Mesenchymal stem cell (in vitro differentiated cells and primary cell): ENCODE data around the gene FRMD4A.

Source experiments
- DNase-seq: peaks from one replicate; pipeline ENCODE4 v3.0.0-alpha.2; 2013
- H2AFZ ChIP-seq: one replicate; pipeline ENCODE4 v1.6.1; 2013; ENCODE audit warnings: low read depth, mild to moderate bottlenecking, control low read depth, inconsistent platforms, low read length, moderate library complexity
- H2AK5ac ChIP-seq: 2 replicates; pipeline ENCODE4 v1.6.1; 2013; ENCODE audit warnings: low read length, moderate library complexity, mild to moderate bottlenecking, inconsistent platforms; ENCODE audit not compliant: severe bottlenecking
- H2BK120ac ChIP-seq: one replicate; pipeline ENCODE4 v1.6.1; 2013; ENCODE audit warnings: low read depth, mild to moderate bottlenecking, inconsistent platforms, low read length, moderate library complexity
- H2BK12ac ChIP-seq, 2 experiments: one replicate each; pipeline ENCODE4 v1.6.1; 2013; ENCODE audit warnings: inconsistent platforms in 2 of 2, low read length in 2 of 2, mild to moderate bottlenecking in 2 of 2, moderate library complexity in 2 of 2, control low read depth in 1 of 2
- H2BK15ac ChIP-seq: one replicate; pipeline ENCODE4 v1.6.1; 2013; ENCODE audit warnings: mild to moderate bottlenecking, low read depth, inconsistent platforms; ENCODE audit not compliant: poor library complexity, severe bottlenecking
- H2BK5ac ChIP-seq: 2 replicates; pipeline ENCODE4 v1.6.1; 2013; ENCODE audit warnings: low read depth, mild to moderate bottlenecking, low read length, control low read depth, inconsistent platforms; ENCODE audit not compliant: poor library complexity, severe bottlenecking
- H3K14ac ChIP-seq, 2 experiments: one replicate each; pipeline ENCODE4 v1.6.1; 2013; ENCODE audit warnings: inconsistent platforms in 2 of 2, low read length in 2 of 2, control low read depth in 1 of 2, mild to moderate bottlenecking in 1 of 2, moderate library complexity in 1 of 2
- H3K18ac ChIP-seq, 2 experiments: one replicate each; pipeline ENCODE4 v1.6.1; 2013; ENCODE audit warnings: inconsistent platforms in 2 of 2, low read length in 2 of 2, control low read depth in 1 of 2, low read depth in 1 of 2, mild to moderate bottlenecking in 1 of 2
- H3K23ac ChIP-seq, 2 experiments: one replicate each; pipeline ENCODE4 v1.6.1; 2013; ENCODE audit warnings: inconsistent platforms in 2 of 2, low read length in 2 of 2, mild to moderate bottlenecking in 2 of 2, moderate library complexity in 2 of 2, control low read depth in 1 of 2
- H3K27ac ChIP-seq: 2 replicates; pipeline ENCODE4 v1.5.1; 2013; ENCODE audit warnings: mild to moderate bottlenecking, moderate library complexity, low read length, control low read depth, inconsistent platforms; ENCODE audit not compliant: poor library complexity, severe bottlenecking
- H3K27me3 ChIP-seq, 2 experiments: 2 replicates each; pipeline versions ENCODE4 v1.6.1 to v1.7.0; 2013; ENCODE audit warnings: low read length in 2 of 2, mild to moderate bottlenecking in 2 of 2, moderate library complexity in 2 of 2, control low read depth in 1 of 2, inconsistent platforms in 1 of 2; ENCODE audit not compliant: control insufficient read depth in 1 of 2, insufficient read depth in 1 of 2
- H3K36me3 ChIP-seq, 2 experiments: 2 replicates each; pipeline versions ENCODE4 v1.6.1 to v1.7.0; 2013; ENCODE audit warnings: low read length in 2 of 2, control low read depth in 1 of 2, inconsistent platforms in 1 of 2, low read depth in 1 of 2, mild to moderate bottlenecking in 1 of 2; ENCODE audit not compliant: insufficient read depth in 2 of 2, control insufficient read depth in 1 of 2
- H3K4ac ChIP-seq, 2 experiments: one replicate each; pipeline ENCODE4 v1.6.1; 2013; ENCODE audit warnings: inconsistent platforms in 2 of 2, low read length in 2 of 2, mild to moderate bottlenecking in 2 of 2, moderate library complexity in 2 of 2, control low read depth in 1 of 2, low read depth in 1 of 2
- H3K4me1 ChIP-seq: 2 replicates; pipeline ENCODE4 v1.6.1; 2013; ENCODE audit warnings: low read depth, low read length, control low read depth; ENCODE audit not compliant: control insufficient read depth, insufficient read depth
- H3K4me2 ChIP-seq: 2 replicates; pipeline ENCODE4 v1.6.1; 2013; ENCODE audit warnings: low read length, mild to moderate bottlenecking, inconsistent platforms; ENCODE audit not compliant: poor library complexity, severe bottlenecking
- H3K4me3 ChIP-seq, 2 experiments: 2 replicates each; pipeline versions ENCODE4 v1.5.1 to v1.7.0; 2013; ENCODE audit warnings: low read length in 2 of 2, mild to moderate bottlenecking in 2 of 2, control low read depth in 1 of 2, low read depth in 1 of 2; ENCODE audit not compliant: insufficient read depth in 1 of 2
- H3K79me1 ChIP-seq: replicated peaks from 2 replicates; pipeline ENCODE4 v1.6.1; 2013; ENCODE audit warnings: mild to moderate bottlenecking, control low read depth, low read length, inconsistent platforms; ENCODE audit not compliant: poor library complexity, severe bottlenecking
- H3K9ac ChIP-seq: 2 replicates; pipeline ENCODE4 v1.7.0; 2013; ENCODE audit warnings: mild to moderate bottlenecking, low read length, moderate library complexity
- H3K9me3 ChIP-seq: 2 replicates; pipeline ENCODE4 v1.7.0; 2013; ENCODE audit warnings: mild to moderate bottlenecking, low read length; ENCODE audit not compliant: control insufficient read depth
- H4K8ac ChIP-seq: one replicate; pipeline ENCODE4 v1.6.1; 2013; ENCODE audit warnings: inconsistent platforms, mild to moderate bottlenecking, low read length, moderate library complexity
- H4K91ac ChIP-seq: one replicate; pipeline ENCODE4 v1.6.1; 2013; ENCODE audit warnings: mild to moderate bottlenecking, low read length, inconsistent platforms
- WGBS: methylation state at CpG from one replicate; pipeline ENCODE4 v1.1.7; 2013; ENCODE audit warnings: mixed read lengths; 5-methylcytosine and 5-hydroxymethylcytosine counted together

The FRMD4A gene

DNA sequence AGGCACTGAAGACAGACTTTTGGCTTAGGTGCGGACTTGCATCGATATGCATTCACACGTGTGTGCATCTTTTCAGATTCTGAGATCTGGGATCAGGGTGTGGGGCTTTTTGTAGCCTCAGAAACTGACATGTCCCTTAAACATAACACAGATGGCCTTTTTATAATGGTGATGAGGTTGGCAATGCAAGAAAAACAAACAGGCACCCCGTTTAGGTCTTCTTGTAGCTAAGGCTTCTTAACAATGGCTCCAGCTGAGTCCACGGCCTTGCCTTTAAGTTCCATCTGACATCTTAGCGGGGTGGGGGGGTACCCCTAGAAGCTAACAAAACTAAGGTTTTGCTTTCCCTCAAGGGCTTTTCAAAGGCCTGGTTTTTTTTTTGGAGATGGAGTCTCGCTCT lies 597.7 kb downstream of the FRMD4A start:
- H4K91ac ChIP-seq, result no peak overlapping the region
- H2BK120ac ChIP-seq, result no peak overlapping the region
- no peak overlapping the region for H3K4me3 ChIP-seq
- no peak overlapping the region for H4K8ac ChIP-seq
- no peaks in the 10 kb centered on the region for H3K4me1 ChIP-seq
- H3K27ac ChIP-seq, result no peak overlapping the region
- 93% methylated on average over 7 of the region's 7 CpGs for WGBS
- no peak overlapping the region for H3K4me2 ChIP-seq
- no peak overlapping the region for H3K4ac ChIP-seq
- no peak overlapping the region for H3K9ac ChIP-seq
- no peak overlapping the region for H2AK5ac ChIP-seq
- H2BK5ac ChIP-seq, result no peak overlapping the region
- DNase-seq, result no peak
- no peak overlapping the region for H3K14ac ChIP-seq
- no peaks in the 10 kb centered on the region for H3K27me3 ChIP-seq
- no peak overlapping the region for H2BK15ac ChIP-seq
- H2AFZ ChIP-seq, result no peak overlapping the region
- peaks cover 23 to 32% of the 10 kb centered on the region in 2 experiments for H3K36me3 ChIP-seq
- no peak overlapping the region for H3K23ac ChIP-seq
- H3K79me1 ChIP-seq, result no peaks in the 10 kb centered on the region
- no peak overlapping the region for H2BK12ac ChIP-seq
- no peaks in the 10 kb centered on the region for H3K9me3 ChIP-seq
- H3K18ac ChIP-seq, result no peak overlapping the region

DNA sequence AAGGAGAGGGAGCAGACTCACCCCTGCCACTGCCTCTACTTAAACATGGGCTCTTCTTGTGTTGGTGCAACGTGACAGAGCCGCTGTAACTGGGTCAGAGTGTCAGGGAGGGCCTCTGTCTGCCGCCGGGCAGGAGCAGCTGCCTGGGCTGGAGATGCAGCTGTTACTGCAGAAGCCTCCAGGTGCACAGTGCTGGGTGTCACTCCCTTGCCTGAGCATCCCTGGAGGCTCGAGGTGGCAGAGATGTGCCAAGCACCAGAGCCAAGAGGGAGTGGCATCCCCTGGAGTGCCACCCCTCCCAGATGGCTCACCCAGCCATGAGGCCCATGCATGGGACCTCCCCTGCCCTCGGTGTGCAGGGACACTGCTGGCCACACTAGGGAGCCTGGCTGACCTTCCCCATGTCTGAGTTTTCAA lies 598.3 kb downstream of the FRMD4A start:
- H3K4me3 ChIP-seq, result no peak overlapping the region
- H3K4ac ChIP-seq, result no peak overlapping the region
- no peak overlapping the region for H3K23ac ChIP-seq
- no peak overlapping the region for H3K4me2 ChIP-seq
- H3K36me3 ChIP-seq, result peaks cover 17 to 30% of the 10 kb centered on the region in 2 experiments
- H3K4me1 ChIP-seq, result no peaks in the 10 kb centered on the region
- H3K18ac ChIP-seq, result no peak overlapping the region
- no peak overlapping the region for H2BK15ac ChIP-seq
- no peak overlapping the region for H2BK5ac ChIP-seq
- no peak for DNase-seq
- no peak overlapping the region for H2BK12ac ChIP-seq
- H3K27me3 ChIP-seq, result no peaks in the 10 kb centered on the region
- no peaks in the 10 kb centered on the region for H3K79me1 ChIP-seq
- no peak overlapping the region for H4K91ac ChIP-seq
- no peak overlapping the region for H3K27ac ChIP-seq
- H3K9ac ChIP-seq, result no peak overlapping the region
- no peak overlapping the region for H2BK120ac ChIP-seq
- no peaks in the 10 kb centered on the region for H3K9me3 ChIP-seq
- 89% methylated on average over 6 of the region's 6 CpGs for WGBS
- no peak overlapping the region for H2AFZ ChIP-seq
- no peak overlapping the region for H3K14ac ChIP-seq
- no peak overlapping the region for H4K8ac ChIP-seq
- no peak overlapping the region for H2AK5ac ChIP-seq

DNA sequence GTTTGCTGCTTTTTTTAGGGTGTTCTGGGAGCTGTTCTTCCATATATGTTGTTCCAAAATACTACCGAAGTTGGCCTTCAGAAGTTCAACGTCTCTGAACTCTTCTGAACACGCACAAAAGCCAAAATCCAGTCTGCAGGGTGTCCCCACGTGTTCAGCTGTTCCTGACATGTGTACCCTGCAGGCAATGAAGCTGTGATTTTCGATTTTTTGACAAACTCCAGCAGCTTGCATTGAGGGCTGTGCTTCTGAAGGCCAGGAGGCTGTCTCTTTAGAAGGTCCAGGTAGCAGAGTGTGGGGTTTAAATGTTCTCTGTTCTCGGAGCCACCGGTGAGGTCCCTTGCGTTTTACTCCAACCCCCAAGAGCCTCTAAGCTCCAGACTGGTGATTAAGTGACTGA lies 598.9 kb downstream of the FRMD4A start:
- Histone ChIP-seq H3K79me1 (no peaks in the 10 kb centered on the region), H3K36me3 (peaks cover 17 to 36% of the 10 kb centered on the region in 2 experiments), H3K14ac (no peak overlapping the region), H3K4ac (no peak overlapping the region), H3K27me3 (no peaks in the 10 kb centered on the region), H2BK15ac (no peak overlapping the region), H3K4me2 (no peak overlapping the region), H4K91ac (no peak overlapping the region), H3K9me3 (no peaks in the 10 kb centered on the region), H3K18ac (no peak overlapping the region), H4K8ac (no peak overlapping the region), H3K9ac (no peak overlapping the region), H2BK5ac (no peak overlapping the region), H3K4me3 (no peak overlapping the region), H3K4me1 (no peaks in the 10 kb centered on the region), H2BK12ac (no peak overlapping the region), H2AFZ (no peak overlapping the region), H3K23ac (no peak overlapping the region), H2BK120ac (no peak overlapping the region), H2AK5ac (no peak overlapping the region), H3K27ac (no peak overlapping the region)
- WGBS, result 92% methylated on average over 8 of the region's 8 CpGs
- no peak for DNase-seq

DNA sequence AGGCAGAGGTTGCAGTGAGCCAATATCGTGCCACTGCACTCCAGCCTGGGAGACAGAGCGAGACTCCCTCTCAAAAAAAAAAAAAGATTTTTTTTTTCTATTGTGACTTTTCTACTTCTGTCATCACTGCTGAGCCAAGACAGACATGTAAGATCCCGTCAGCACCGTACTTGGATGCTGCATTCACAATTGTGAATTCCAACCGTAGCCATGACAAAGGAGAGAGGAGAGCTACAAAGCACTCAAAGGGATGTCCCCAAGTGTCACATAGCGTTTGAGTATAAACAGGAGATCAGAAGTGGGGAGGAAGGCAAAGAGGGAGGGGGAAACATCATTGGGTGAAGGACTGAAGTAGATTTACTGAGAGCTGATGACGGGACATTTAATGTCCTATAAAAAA lies 599.8 kb downstream of the FRMD4A start:
- Histone ChIP-seq H4K8ac (no peak overlapping the region), H3K36me3 (peaks cover 10 to 36% of the 10 kb centered on the region in 2 experiments), H3K27me3 (no peaks in the 10 kb centered on the region), H2BK12ac (no peak overlapping the region), H2AFZ (no peak overlapping the region), H3K9ac (no peak overlapping the region), H3K18ac (no peak overlapping the region), H3K9me3 (no peaks in the 10 kb centered on the region), H2BK5ac (no peak overlapping the region), H3K4me3 (no peak overlapping the region), H3K27ac (no peak overlapping the region), H3K4me2 (no peak overlapping the region), H2BK15ac (no peak overlapping the region), H3K4ac (no peak overlapping the region), H3K79me1 (no peaks in the 10 kb centered on the region), H4K91ac (no peak overlapping the region), H2BK120ac (no peak overlapping the region), H3K4me1 (no peaks in the 10 kb centered on the region), H2AK5ac (no peak overlapping the region), H3K23ac (no peak overlapping the region), H3K14ac (no peak overlapping the region)
- DNase-seq, result no peak
- WGBS, result 91% methylated on average over 7 of the region's 7 CpGs
